Progenitor cell of endocrine pancreas (in vitro differentiated cells): ENCODE measurements around the gene ZMYND11. TPM values are rescaled to one million over a fixed set of nuclear protein-coding genes. Genes with fewer than 3 reads are reported as not detected.
A peak's percentile ranks its signal among the peaks of the same experiment; 100 is the strongest.

Experiments used
- DNase-seq: peaks from one replicate; pipeline ENCODE4 v3.0.0; 2021; ENCODE audit warnings: low spot score; ENCODE audit not compliant: unreplicated experiment
- H3K27ac Mint-ChIP-seq: 2 replicates; pipeline ENCODE4 v1.8.0; 2021; ENCODE audit warnings: mild to moderate bottlenecking, moderate library complexity, mixed read lengths
- H3K27me3 Mint-ChIP-seq: 2 replicates; pipeline ENCODE4 v1.8.0; 2021; ENCODE audit warnings: mixed read lengths
- H3K36me3 Mint-ChIP-seq: 2 replicates; pipeline ENCODE4 v1.8.0; 2022; ENCODE audit warnings: mixed read lengths; ENCODE audit not compliant: insufficient read depth
- H3K4me1 Mint-ChIP-seq: 2 replicates; pipeline ENCODE4 v1.8.0; 2021; ENCODE audit warnings: low read depth, mixed read lengths
- H3K4me3 Mint-ChIP-seq: 2 replicates; pipeline ENCODE4 v1.8.0; 2021; ENCODE audit warnings: low read depth, mild to moderate bottlenecking, moderate library complexity, mixed read lengths
- H3K9me3 Mint-ChIP-seq: 2 replicates; pipeline ENCODE4 v1.8.0; 2021; ENCODE audit warnings: low read depth, mixed read lengths
- CTCF ChIP-seq: fragments of 200-600 bp; sonication (generic); IDR thresholded peaks from one replicate; pipeline ENCODE4 v1.5.0; 2021; ENCODE audit warnings: antibody characterized with exemption, mild to moderate bottlenecking; ENCODE audit not compliant: unreplicated experiment
- total RNA-seq: library from RNA; stranded (reverse); gene quantifications from 2 replicates; pipeline ENCODE4 v1.2.1, GENCODE V29; 2021

ZMYND11 gene
- total RNA-seq, 1 donor from 2014 or later, result 69.2 TPM

- peak overlapping the region; percentile 41 for H3K27ac Mint-ChIP-seq
- peaks cover 31% of the 10 kb centered on the region for H3K36me3 Mint-ChIP-seq
- peaks cover 2% of the 10 kb centered on the region for H3K4me1 Mint-ChIP-seq
- DNase-seq, result no peak
- H3K27me3 Mint-ChIP-seq, result no peaks in the 10 kb centered on the region
- no peaks in the 10 kb centered on the region for H3K9me3 Mint-ChIP-seq
- no peak for TF ChIP-seq CTCF
- no peak overlapping the region for H3K4me3 Mint-ChIP-seq
Observed at GRCh38 chr10:279232-279631, 144.0 kb downstream of the ZMYND11 start.

- Mint-ChIP-seq H3K27ac (no peak overlapping the region), H3K36me3 (peaks cover 33% of the 10 kb centered on the region), H3K9me3 (no peaks in the 10 kb centered on the region), H3K4me3 (no peak overlapping the region), H3K4me1 (peaks cover 2% of the 10 kb centered on the region), H3K27me3 (no peaks in the 10 kb centered on the region)
- peak; percentile 16 for TF ChIP-seq CTCF
- DNase-seq, result no peak
Observed at GRCh38 chr10:279655-280054, 144.4 kb downstream of the ZMYND11 start.

- Mint-ChIP-seq H3K27ac (no peak overlapping the region), H3K9me3 (no peaks in the 10 kb centered on the region), H3K27me3 (no peaks in the 10 kb centered on the region), H3K4me1 (peaks cover 4% of the 10 kb centered on the region), H3K36me3 (peaks cover 45% of the 10 kb centered on the region), H3K4me3 (no peak overlapping the region)
- DNase-seq, result no peak
- TF ChIP-seq CTCF, result no peak
Observed at GRCh38 chr10:282294-283139, 147.3 kb downstream of the ZMYND11 start.

GRCh38 chr10:283140-283479 lies 147.9 kb downstream of the ZMYND11 start:
- Mint-ChIP-seq H3K4me3 (no peak overlapping the region), H3K36me3 (peaks cover 50% of the 10 kb centered on the region), H3K27me3 (no peaks in the 10 kb centered on the region), H3K4me1 (peaks cover 4% of the 10 kb centered on the region), H3K27ac (no peak overlapping the region), H3K9me3 (no peaks in the 10 kb centered on the region)
- TF ChIP-seq CTCF, result no peak
- DNase-seq, result no peak

GRCh38 chr10:283916-284356 lies 148.7 kb downstream of the ZMYND11 start:
- H3K4me3 Mint-ChIP-seq, result no peak overlapping the region
- DNase-seq, result no peak
- H3K36me3 Mint-ChIP-seq, result peaks cover 53% of the 10 kb centered on the region
- no peaks in the 10 kb centered on the region for H3K9me3 Mint-ChIP-seq
- H3K27me3 Mint-ChIP-seq, result no peaks in the 10 kb centered on the region
- peaks cover 4% of the 10 kb centered on the region for H3K4me1 Mint-ChIP-seq
- H3K27ac Mint-ChIP-seq, result no peak overlapping the region
- TF ChIP-seq CTCF, result no peak
